Left ventricle myocardium superior (tissue), 1 donor: Measurements from ENCODE around the gene RAB7A. TPM values are rescaled to one million over a fixed set of nuclear protein-coding genes. Genes with fewer than 3 reads are reported as not detected.

Experiments used
- ATAC-seq: fragments of 200-7000 bp; cut with Tn5 transposase; one replicate; pipeline ENCODE4 v1.9.1; 2020; ENCODE audit warnings: mild to moderate bottlenecking, moderate library complexity
- DNase-seq: peaks from one replicate; pipeline ENCODE4 v3.0.0-alpha.2; 2020
- intact Hi-C: fragments of 100-400 bp; cut with micrococcal nuclease; formaldehyde crosslinking; loops from one replicate; pipeline ENCODE4 v1.11.0; 2022
- long read RNA-seq: library from polyadenylated mRNA; unstranded; transcript quantifications from one replicate; pipeline ENCODE4 v2.0.0, GENCODE V29; 2021
- total RNA-seq: library from RNA; stranded (reverse); fragmentation: NEBNext Ultra II Directional; extraction: Animal tissue kit (Norgen Biotek cat#: 25700); gene quantifications from one replicate; pipeline ENCODE4 v1.2.1, GENCODE V29; 2021
- donor health status: DM: no; HTN: yes; CAD: no; lungs with severe emphysema.

The RAB7A gene
- total RNA-seq: 250 TPM
- long read RNA-seq, transcript RAB7A-201 (6 exons, 2,244 nt): major isoform, 75 of 115 reads
- long read RNA-seq, partial matches to known transcripts: 10 of 115 reads
- long read RNA-seq, other reads (novel, unspliced or antisense): 30 of 115 reads

DNA sequence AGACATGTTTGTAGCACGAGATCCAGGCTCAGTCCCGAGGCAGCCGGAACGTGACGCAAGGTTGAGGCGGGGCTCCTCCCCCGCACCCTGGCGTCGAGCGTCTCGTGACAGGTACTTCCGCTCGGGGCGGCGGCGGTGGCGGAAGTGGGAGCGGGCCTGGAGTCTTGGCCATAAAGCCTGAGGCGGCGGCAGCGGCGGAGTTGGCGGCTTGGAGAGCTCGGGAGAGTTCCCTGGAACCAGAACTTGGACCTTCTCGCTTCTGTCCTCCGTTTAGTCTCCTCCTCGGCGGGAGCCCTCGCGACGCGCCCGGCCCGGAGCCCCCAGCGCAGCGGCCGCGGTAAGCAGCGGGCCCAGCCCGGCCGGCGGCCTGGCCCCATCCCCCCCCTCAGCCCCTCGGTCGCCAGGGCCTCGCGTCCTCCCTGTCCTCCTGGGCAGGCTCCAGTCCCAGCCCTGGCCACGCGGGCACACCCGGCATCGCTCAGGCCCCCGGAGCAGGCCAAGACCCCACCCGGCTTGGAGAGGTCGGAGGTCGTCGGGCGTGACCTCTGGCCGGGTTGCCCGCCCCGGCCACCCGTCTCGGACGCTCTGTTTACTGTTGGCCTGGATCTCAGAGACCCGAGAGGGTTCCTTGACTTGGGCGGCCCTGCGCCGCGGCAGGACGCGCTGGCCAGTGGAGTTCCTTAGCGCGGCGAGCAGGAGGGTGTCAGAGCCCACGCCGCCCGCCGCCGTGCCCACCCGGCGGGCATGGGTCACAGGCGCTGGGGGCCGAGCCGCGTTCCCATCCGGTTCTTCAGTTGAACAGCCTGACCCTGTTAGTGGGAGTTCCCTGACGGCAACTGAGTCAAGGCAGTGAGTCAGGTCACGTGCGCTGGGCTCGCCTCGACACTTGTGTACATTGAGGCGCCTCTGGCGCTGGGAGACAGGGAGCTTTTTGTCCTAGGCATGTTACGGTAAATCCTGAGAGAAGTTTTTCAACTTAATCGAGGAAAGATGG is at the start of gene RAB7A:
RAB7A (plus strand) TSS at position 161 of the 994 bp plus-strand sequence. CDS start 69,185 bp downstream, outside the sequence.
- intact Hi-C loops: no loop called here
- DNase-seq: peak; percentile 99
- ATAC-seq: peak; percentile 97

GRCh38 chr3:128679338-128679737 is 46.6 kb upstream of the RAB7A start:
- DNase-seq (no peak), ATAC-seq (no peak)
- intact Hi-C loops: no loop called here

- intact Hi-C loops: loop anchor here (5.0 kb wide), 1 partner anchor 117 kb away; no protein-coding TSS in a partner anchor
- DNase-seq (peak; percentile 100), ATAC-seq (peak; percentile 99)
These were observed 45.2 kb upstream of the RAB7A start for GRCh38 chr3:128680603-128681368.

DNA sequence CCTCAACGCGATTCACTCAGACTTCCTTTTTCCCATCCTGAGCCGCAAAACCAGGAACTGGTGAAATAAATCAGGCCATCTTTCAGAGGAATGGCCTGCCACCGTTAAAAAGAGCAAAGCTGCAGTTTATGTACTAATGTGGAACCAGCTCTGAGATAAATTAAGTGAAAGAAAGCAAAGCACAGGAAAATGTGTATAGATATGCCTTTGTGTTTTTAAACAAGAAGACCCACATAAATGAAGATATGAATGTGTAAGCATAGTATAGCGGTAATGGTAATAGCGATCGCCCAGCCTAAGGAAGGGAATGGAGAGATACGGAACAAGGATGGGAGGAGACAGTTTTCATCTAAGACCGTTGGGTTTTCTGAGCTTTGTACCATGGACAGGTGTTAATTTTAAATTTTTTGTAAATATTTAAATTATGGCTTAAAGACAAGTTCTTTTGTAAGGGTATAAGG is 44.6 kb upstream of the RAB7A start:
- ATAC-seq (no peak), DNase-seq (no peak)
- intact Hi-C loops: loop anchor here (5.0 kb wide), 1 partner anchor 116 kb away; no protein-coding TSS in a partner anchor

DNA sequence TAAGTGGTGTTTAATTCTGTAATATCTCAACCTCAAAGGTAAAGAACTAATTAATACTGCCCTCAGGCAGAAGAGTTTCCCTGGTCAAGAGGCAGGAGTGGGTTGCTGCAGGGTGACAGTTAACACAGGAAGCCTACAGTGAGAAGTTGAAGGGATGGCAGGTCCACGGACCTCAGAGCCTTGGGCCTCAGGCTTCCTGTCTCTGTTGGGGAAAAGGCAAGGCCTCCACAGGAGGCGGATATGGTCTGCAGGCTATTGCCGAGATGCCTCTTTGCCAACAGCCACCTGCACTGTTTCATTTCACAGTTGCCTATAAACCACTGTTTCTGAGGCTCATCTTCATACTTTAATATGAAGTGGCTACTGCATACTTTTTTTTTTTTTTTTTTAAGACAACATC is 42.0 kb upstream of the RAB7A start:
- DNase-seq (no peak), ATAC-seq (no peak)
- intact Hi-C loops: loop anchor here (5.0 kb wide), 1 partner anchor 113 kb away; no protein-coding TSS in a partner anchor

DNA sequence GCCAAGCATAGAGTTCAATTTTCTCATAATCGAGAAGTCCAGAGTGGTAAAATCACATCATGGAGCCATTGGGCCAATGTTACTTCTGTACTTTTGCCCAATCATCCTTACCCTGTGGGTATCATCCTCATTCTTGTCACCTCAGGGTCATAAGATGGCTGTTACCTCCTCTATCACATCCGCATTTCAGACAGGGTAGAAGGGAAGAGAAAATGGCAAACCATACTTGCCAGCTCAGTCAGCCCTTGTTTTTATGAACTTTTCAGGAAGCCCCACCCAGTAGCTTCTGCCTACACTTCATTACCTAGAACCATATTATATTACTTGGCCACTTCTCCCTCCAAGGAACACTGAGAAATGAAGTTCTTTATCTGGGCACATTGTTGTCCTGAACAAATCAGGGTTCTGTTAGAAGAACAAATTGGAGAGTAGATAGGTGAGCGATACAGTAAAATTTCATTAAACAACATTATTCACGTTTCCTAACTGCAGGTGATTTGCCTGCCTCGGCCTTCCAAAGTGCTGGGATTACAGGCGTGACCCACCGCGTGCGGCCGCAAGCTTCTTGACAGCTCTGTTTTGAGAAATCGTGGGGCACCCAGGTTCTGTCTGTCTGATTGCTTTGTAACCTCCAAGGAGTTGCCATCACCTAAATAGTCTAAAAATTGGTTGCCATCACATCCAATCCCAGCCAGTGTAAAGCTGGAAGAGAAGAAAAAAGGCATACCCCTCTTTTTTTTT is 40.8 kb upstream of the RAB7A start:
- intact Hi-C loops: loop anchor here (5.0 kb wide), 1 partner anchor 112 kb away; no protein-coding TSS in a partner anchor
- no peak for DNase-seq
- ATAC-seq: no peak

DNA sequence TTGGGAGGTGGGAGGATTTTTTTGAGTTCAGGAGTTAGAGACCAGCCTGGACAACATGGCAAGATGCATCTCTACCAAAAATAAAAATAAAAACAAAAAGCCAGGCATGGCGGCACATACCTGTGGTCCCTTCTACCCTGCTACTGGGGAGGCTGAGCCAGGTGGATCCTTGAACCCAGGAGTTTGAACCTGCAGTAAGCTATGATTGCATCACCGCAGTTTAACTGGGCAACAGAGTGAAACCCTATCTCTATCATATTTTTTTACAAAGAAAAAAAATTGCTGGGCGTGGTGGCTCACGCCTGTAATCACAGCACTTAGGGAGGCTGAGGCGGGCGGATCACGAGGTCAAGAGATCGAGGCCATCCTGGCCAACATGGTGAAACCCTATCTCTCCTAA is 39.5 kb upstream of the RAB7A start:
- intact Hi-C loops: no loop called here
- DNase-seq (no peak), ATAC-seq (no peak)

GRCh38 chr3:128689060-128689459 is 36.9 kb upstream of the RAB7A start:
- intact Hi-C loops: no loop called here
- DNase-seq: no peak
- ATAC-seq: no peak

GRCh38 chr3:128693696-128694095 is 32.3 kb upstream of the RAB7A start:
- intact Hi-C loops: no loop called here
- DNase-seq (no peak), ATAC-seq (no peak)

GRCh38 chr3:128697341-128697740 is 28.6 kb upstream of the RAB7A start:
- intact Hi-C loops: no loop called here
- no peak for DNase-seq
- ATAC-seq: no peak

- ATAC-seq (peak; percentile 89), DNase-seq (peak; percentile 72)
- intact Hi-C loops: no loop called here
These were observed 27.6 kb upstream of the RAB7A start for GRCh38 chr3:128698211-128699047.

DNA sequence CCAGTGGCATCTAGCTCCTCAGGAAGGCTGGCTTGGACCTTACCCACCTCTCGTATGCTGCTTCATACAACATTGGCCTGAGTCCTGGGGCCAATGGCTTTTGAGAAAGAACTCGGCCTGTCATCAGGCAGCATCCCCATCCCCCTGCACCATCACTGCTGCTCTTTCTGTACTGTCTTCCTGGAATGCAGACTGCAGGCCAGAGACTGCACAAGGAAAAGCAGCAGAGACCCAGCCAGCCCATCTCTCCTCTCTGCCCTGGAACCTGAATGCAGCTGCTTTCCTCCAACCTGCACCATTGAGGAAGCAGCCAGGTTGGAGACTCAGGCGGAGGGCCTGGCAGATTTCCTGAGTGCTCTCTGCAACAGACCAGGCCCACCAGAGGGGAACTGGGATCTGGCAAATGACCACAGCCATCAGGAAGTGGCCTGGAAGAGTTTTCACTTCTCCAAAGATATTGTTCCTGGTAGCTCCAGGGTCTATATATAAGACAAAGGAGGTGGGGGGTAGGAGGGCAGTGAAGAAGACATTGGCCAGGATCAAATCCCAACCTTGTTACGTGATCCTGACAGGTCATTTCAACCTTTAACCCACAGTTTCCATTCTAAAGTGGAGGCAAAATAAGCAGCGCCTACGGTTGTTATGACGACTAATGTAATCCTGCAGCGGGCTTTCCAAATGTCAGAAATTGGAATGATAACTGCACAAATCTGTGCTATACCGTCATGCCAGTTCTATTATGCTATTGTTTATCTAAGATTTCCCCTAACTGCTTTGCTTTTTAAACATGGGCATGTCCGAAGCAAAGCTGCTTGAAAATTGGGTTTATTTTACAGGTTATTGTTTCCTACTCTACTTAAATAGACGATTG is 24.4 kb upstream of the RAB7A start:
- DNase-seq (no peak), ATAC-seq (no peak)
- intact Hi-C loops: no loop called here

GRCh38 chr3:128702391-128702790 is 23.6 kb upstream of the RAB7A start:
- ATAC-seq (no peak), DNase-seq (no peak)
- intact Hi-C loops: no loop called here

GRCh38 chr3:128703561-128703960 is 22.4 kb upstream of the RAB7A start:
- ATAC-seq (no peak), DNase-seq (no peak)
- intact Hi-C loops: no loop called here

DNA sequence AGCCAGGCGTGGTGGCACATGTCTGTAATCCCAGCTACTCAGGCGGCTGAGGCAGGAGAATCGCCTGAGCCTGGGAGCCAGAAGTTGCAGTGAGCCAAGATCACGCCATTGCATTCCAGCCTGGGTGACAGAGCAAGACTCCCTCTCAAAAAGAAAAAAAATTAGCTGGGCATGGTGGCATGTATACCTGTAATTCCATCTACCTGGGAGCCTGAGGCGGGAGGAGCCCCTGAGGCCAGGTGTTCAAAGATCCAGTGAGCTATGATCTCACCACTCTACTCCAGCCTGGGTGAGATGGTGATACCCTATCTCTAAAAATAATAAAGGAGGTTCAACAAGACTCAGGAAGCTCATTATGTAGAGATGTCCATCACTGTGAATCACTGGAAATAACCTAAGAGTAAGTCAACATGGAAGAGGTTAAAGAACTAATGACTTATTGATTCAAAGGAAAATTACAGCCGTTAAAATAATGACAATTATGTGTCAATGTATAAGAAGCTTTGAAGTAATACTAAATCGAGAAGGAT is 19.8 kb upstream of the RAB7A start:
- no peak for DNase-seq
- no peak for ATAC-seq
- intact Hi-C loops: no loop called here

GRCh38 chr3:128707928-128708494 is 18.0 kb upstream of the RAB7A start:
- intact Hi-C loops: no loop called here
- DNase-seq (no peak), ATAC-seq (no peak)

- intact Hi-C loops: no loop called here
- no peak for DNase-seq
- ATAC-seq: no peak
These were observed 16.9 kb upstream of the RAB7A start for GRCh38 chr3:128709038-128709437.
